Measurements from ENCODE around the gene HIPK2. TPM values are rescaled to one million over a fixed set of nuclear protein-coding genes. Genes with fewer than 3 reads are reported as not detected.

Gene HIPK2
- polyA plus RNA-seq, 1 donor (not counting 4 experiments of a cell fraction or from before 2014, with no cell fraction given): 5.8 TPM

DNA sequence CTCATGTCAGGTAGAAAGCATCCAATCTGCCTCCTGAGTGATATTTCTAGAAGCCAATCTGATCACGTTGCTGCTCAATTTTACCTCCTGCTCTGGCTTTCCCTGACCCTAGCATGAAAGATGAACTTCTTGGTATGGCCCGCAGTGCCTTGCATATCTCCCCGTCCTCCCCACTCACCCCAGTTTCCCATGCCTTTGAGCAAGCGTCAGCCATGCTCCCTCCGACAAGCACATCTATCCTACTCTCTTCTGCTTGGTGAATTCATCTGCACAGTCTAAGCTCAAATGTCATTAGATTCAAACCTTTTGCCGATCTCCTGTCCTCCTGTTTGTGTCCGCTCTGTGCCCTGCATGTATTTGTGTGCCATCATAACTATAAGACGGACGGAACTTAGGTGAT, 45.1 kb upstream of the HIPK2 start:
- Histone ChIP-seq H3K9me3 (ENCODE audit: control insufficient read depth, low read depth, low read length) (no peaks in the 10 kb centered on the region), H3K79me2 (ENCODE audit: control insufficient read depth, insufficient read depth, low read length) (no peaks in the 10 kb centered on the region), H3K9ac (ENCODE audit: control insufficient read depth, extremely low read depth, insufficient read depth, low read length) (no peak overlapping the region), H2AFZ (ENCODE audit: control insufficient read depth, low read length) (no peak overlapping the region), H3K36me3 (ENCODE audit: control insufficient read depth in 2 of 2, extremely low read depth in 1 of 2, insufficient read depth in 2 of 2, low read length in 2 of 2) (no peaks in the 10 kb centered on the region), H3K4me1 (ENCODE audit: control insufficient read depth, extremely low read depth, insufficient read depth, low read length) (peaks cover 14% of the 10 kb centered on the region), H3K27ac (ENCODE audit: control insufficient read depth, insufficient read depth, low read length) (no peak overlapping the region), H4K20me1 (ENCODE audit: control insufficient read depth, extremely low read depth, insufficient read depth, low read length) (no peaks in the 10 kb centered on the region), H3K9me1 (ENCODE audit: control insufficient read depth, extremely low read depth, insufficient read depth, low read length) (no peaks in the 10 kb centered on the region), H3K4me2 (ENCODE audit: control insufficient read depth, extremely low read depth, insufficient read depth, low read depth, low read length) (no peak overlapping the region), H3K4me3 (ENCODE audit: control insufficient read depth in 2 of 3, extremely low read depth in 1 of 3, insufficient read depth in 2 of 3, low read depth in 1 of 3, low read length in 3 of 3) (no peak overlapping the region), H3K27me3 (ENCODE audit: control insufficient read depth, extremely low read depth, insufficient read depth, low read length) (peaks cover 8% of the 10 kb centered on the region)
- no peak for TF ChIP-seq EZH2 (IDR thresholded peaks at IDR 0.05; ENCODE audit: low read length)
- TF ChIP-seq, protein P1, sequence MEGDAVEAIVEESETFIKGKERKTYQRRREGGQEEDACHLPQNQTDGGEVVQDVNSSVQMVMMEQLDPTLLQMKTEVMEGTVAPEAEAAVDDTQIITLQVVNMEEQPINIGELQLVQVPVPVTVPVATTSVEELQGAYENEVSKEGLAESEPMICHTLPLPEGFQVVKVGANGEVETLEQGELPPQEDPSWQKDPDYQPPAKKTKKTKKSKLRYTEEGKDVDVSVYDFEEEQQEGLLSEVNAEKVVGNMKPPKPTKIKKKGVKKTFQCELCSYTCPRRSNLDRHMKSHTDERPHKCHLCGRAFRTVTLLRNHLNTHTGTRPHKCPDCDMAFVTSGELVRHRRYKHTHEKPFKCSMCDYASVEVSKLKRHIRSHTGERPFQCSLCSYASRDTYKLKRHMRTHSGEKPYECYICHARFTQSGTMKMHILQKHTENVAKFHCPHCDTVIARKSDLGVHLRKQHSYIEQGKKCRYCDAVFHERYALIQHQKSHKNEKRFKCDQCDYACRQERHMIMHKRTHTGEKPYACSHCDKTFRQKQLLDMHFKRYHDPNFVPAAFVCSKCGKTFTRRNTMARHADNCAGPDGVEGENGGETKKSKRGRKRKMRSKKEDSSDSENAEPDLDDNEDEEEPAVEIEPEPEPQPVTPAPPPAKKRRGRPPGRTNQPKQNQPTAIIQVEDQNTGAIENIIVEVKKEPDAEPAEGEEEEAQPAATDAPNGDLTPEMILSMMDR (optimal IDR thresholded peaks at IDR 0.05 in 1 of 3, IDR thresholded peaks at IDR 0.05 in 1 of 3, conservative IDR thresholded peaks at IDR 0.05 in 1 of 3; ENCODE audit: extremely low read depth in 1 of 3, insufficient read depth in 2 of 3, low read length in 3 of 3): no peak
- no peak for FAIRE-seq
- dilution Hi-C loops (cut with MboI; ENCODE audit: extremely low pct_ligation_motif_present, low sequenced_read_pairs): no loop called here
- no peak for DNase-seq (ENCODE audit: low read depth, low spot score)

DNA sequence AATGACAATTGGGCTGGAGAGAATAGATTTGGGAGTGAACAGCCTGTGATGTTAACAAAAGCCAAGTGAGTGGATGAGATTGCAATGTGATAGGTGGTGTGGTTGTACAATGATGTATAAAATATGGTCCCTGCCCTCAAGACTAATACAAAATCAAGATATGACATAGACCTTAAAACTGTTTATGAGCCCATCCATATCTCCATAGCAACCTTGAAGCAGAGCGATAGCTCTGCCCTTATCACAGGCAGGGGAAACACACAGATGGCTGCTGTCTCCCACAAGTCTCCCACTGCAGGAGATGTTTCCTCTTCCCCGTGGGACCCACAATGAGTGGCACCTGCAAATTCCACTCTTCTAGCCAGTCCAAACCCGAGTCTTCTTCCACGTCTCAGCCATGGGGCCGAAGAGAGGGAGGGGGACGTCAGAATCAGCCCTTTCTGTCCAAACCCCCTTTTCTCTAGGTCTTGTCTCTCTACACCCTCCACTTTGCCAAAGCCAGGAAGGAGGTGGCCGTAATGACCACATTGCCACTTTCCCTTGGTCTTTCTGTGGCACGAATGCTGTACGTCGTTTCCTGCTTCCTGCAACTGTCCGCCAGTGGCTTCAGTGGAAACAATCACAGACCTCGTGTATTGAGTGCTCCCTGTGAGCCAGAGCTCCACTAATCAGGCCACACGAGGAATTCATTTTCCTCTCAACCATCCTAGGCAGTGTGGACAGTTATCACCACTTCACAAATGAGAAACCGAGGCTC, 43.7 kb upstream of the HIPK2 start:
- no peak for FAIRE-seq
- Histone ChIP-seq H3K4me1 (ENCODE audit: control insufficient read depth, extremely low read depth, insufficient read depth, low read length) (peaks cover 14% of the 10 kb centered on the region), H3K79me2 (ENCODE audit: control insufficient read depth, insufficient read depth, low read length) (no peaks in the 10 kb centered on the region), H3K9me1 (ENCODE audit: control insufficient read depth, extremely low read depth, insufficient read depth, low read length) (no peaks in the 10 kb centered on the region), H3K27ac (ENCODE audit: control insufficient read depth, insufficient read depth, low read length) (no peak overlapping the region), H3K9me3 (ENCODE audit: control insufficient read depth, low read depth, low read length) (no peaks in the 10 kb centered on the region), H2AFZ (ENCODE audit: control insufficient read depth, low read length) (no peak overlapping the region), H3K4me3 (ENCODE audit: control insufficient read depth in 2 of 3, extremely low read depth in 1 of 3, insufficient read depth in 2 of 3, low read depth in 1 of 3, low read length in 3 of 3) (no peak overlapping the region), H3K4me2 (ENCODE audit: control insufficient read depth, extremely low read depth, insufficient read depth, low read depth, low read length) (no peak overlapping the region), H4K20me1 (ENCODE audit: control insufficient read depth, extremely low read depth, insufficient read depth, low read length) (no peaks in the 10 kb centered on the region), H3K27me3 (ENCODE audit: control insufficient read depth, extremely low read depth, insufficient read depth, low read length) (peaks cover 8% of the 10 kb centered on the region), H3K36me3 (ENCODE audit: control insufficient read depth in 2 of 2, extremely low read depth in 1 of 2, insufficient read depth in 2 of 2, low read length in 2 of 2) (no peaks in the 10 kb centered on the region), H3K9ac (ENCODE audit: control insufficient read depth, extremely low read depth, insufficient read depth, low read length) (no peak overlapping the region)
- TF ChIP-seq EZH2 (IDR thresholded peaks at IDR 0.05; ENCODE audit: low read length): no peak
- TF ChIP-seq, protein P1 (optimal IDR thresholded peaks at IDR 0.05 in 1 of 3, IDR thresholded peaks at IDR 0.05 in 1 of 3, conservative IDR thresholded peaks at IDR 0.05 in 1 of 3; ENCODE audit: extremely low read depth in 1 of 3, insufficient read depth in 2 of 3, low read length in 3 of 3): no peak
- dilution Hi-C loops (cut with MboI; ENCODE audit: extremely low pct_ligation_motif_present, low sequenced_read_pairs): no loop called here
- no peak for DNase-seq (ENCODE audit: low read depth, low spot score)
